ENCODE results near the gene TNNI3K. TPM values are rescaled to one million over a fixed set of nuclear protein-coding genes. Genes with fewer than 3 reads are reported as not detected.

TNNI3K gene
- total RNA-seq, 1 donor from 2014 or later, result 55.2 TPM

DNA sequence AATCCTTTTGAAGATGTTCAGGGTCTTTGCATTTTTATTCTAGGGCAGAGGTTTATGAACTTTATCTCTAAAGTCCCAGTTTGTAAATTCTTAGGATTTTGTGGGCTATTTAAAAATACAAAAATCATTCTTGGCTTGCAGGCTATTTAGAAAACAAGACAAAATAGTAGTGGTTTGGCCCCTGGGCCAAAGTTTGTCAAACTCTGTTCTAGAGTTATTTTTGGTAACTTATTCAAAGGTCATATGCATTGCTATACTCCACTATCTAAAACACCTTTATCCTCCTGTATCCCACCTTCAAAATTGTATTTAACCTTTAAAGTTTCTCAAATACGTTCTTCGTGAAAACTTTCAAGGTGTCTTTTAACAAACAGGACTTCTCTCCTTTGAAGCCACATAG is 352.7 kb downstream of the TNNI3K start:
- intact Hi-C loops (cut with DNase I), result no loop called here
- DNase-seq (ENCODE audit: low spot score), result no peak

DNA sequence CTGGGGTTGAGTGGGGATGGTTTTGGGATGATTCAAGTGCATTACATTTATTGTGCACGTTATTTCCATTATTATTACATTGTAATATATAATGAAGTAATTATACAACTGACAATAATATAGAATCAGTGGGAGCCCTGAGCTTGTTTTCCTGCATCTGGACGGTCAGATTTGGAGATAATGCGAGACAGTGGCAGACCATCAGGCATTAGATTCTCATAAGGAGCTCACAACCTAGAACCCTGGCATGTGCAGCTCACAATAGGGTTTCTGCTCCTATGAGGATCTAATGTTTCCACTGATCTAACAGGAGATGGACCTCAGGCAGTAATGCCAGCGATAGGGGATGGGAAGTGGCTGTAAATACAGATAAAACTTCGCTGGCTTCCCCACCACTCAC is 355.1 kb downstream of the TNNI3K start:
- no peak for DNase-seq (ENCODE audit: low spot score)
- intact Hi-C loops (cut with DNase I), result no loop called here

DNA sequence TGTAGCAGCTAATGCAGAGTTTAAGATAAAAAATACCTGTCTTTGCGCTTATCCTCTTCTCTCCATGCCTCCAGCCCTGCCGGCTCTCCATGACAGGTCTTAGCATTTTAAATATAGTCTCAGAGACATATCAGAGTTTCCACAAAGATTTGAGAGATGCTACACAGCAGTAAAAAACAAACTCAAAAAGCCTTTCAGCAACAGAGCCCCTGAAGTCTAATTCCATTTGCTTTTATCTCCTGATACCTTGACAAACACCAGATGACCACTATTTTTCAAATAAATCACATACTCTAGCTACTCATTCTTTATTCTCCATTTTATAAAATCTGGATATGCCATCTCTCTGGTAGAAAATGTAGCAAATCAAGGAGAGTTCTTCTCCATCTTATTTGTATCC is 356.8 kb downstream of the TNNI3K start:
- no peak for DNase-seq (ENCODE audit: low spot score)
- intact Hi-C loops (cut with DNase I), result no loop called here

DNA sequence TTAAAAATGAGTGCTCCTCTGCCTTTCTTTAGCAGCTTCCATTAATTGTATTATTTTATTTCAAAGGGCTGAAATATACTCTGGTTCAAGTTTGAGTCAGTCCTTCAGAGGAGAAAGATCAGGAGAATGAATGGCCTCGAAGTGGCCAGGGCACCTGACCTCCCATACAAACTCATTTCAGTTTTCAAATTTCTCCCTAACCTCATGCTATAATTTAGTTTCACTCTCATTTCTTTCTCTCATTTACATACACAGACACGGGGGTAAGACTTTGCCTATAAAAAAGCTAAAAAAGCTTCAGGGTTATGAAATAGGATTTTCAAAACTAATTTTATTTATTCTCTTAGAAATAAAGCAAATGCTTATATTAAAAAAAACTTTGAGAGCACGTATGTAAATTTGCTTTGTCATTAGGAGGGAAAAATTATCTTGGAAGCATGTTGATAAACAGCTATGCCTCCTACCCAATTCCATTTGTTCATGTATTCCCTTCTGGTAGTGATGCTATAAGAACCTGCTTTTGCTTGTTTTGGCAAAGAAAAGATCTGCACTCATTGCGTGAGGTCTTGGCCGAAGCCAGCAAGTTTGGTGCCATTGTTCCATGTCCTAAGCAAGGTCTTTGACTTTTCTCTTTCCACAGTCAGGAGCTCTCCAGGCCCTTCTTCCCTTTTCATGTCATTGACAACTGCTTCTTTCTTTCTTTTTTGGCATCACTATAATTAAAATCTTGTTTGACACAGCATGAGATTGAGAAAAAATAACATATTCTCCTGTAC is 357.6 kb downstream of the TNNI3K start:
- intact Hi-C loops (cut with DNase I), result no loop called here

More for the DNA sequence above, 357.6 kb downstream of the TNNI3K start:
- no peak for DNase-seq (ENCODE audit: low spot score)

Other genes with a start within 250 kb of the TNNI3K start
- 0.43 TPM for gene LRRIQ3, start 37.2 kb upstream of the TNNI3K start, total RNA-seq
- gene FPGT, start 37.1 kb upstream of the TNNI3K start, total RNA-seq, result 14.9 TPM

All from cardiac septum (tissue), 1 donor.